ENCODE measurements around the gene EPHB4.
"Not testable (repeated sequence)": the region's sequence is repeated elsewhere in the genome, so short reads cannot be mapped to it uniquely, and the experiment has no call there.

The EPHB4 gene

GRCh38 chr7:100827330-100828226, at the start of gene EPHB4:
Gene EPHB4, minus strand, starts transcription at chr7:100827523. Its CDS starts 493 bp downstream, at chr7:100827030.
- peak; percentile 93 for DNase-seq (ENCODE audit: low spot score)

- peak; percentile 55 for DNase-seq (ENCODE audit: low spot score)
Observed at GRCh38 chr7:100875356-100875751, 48.0 kb upstream of the EPHB4 start.

GRCh38 chr7:100874577-100875355, 47.4 kb upstream of the EPHB4 start, which contains the start of gene SRRT:
Gene SRRT, plus strand, starts transcription at chr7:100875103. Its CDS starts 488 bp downstream, at chr7:100875591.
- DNase-seq (ENCODE audit: low spot score): peak; percentile 99

GRCh38 chr7:100874300-100874576, 46.9 kb upstream of the EPHB4 start:
- DNase-seq (ENCODE audit: low spot score): peak; percentile 51

- no peak for DNase-seq (ENCODE audit: low spot score)
Observed at GRCh38 chr7:100873599-100874299, 46.4 kb upstream of the EPHB4 start.

- DNase-seq (ENCODE audit: low spot score): peak; percentile 53
Observed at GRCh38 chr7:100867776-100868485, 40.6 kb upstream of the EPHB4 start.

- DNase-seq (ENCODE audit: low spot score): peak; percentile 96
Observed at GRCh38 chr7:100867040-100867775, 39.9 kb upstream of the EPHB4 start, which contains the start of gene TRIP6. Gene TRIP6, plus strand, starts transcription at chr7:100867387. Its CDS starts 111 bp downstream, at chr7:100867498.

GRCh38 chr7:100866729-100867039, 39.4 kb upstream of the EPHB4 start:
- DNase-seq (ENCODE audit: low spot score): no peak

GRCh38 chr7:100865938-100866728, 38.8 kb upstream of the EPHB4 start:
- DNase-seq (ENCODE audit: low spot score): no peak

- no peak for DNase-seq (ENCODE audit: low spot score)
Observed at GRCh38 chr7:100865372-100865911, 38.1 kb upstream of the EPHB4 start.

GRCh38 chr7:100864263-100864845, 37.0 kb upstream of the EPHB4 start:
- no peak for DNase-seq (ENCODE audit: low spot score)

- DNase-seq (ENCODE audit: low spot score): no peak
Observed at GRCh38 chr7:100863406-100863950, 36.2 kb upstream of the EPHB4 start.

- no peak for DNase-seq (ENCODE audit: low spot score)
Observed at GRCh38 chr7:100861616-100861985, 34.3 kb upstream of the EPHB4 start.

- no peak for DNase-seq (ENCODE audit: low spot score)
Observed at GRCh38 chr7:100860702-100861615, 33.6 kb upstream of the EPHB4 start.

- DNase-seq (ENCODE audit: low spot score): no peak
Observed at GRCh38 chr7:100859856-100860255, 32.5 kb upstream of the EPHB4 start.

- no peak for DNase-seq (ENCODE audit: low spot score)
Observed at GRCh38 chr7:100856871-100857282, 29.6 kb upstream of the EPHB4 start.

GRCh38 chr7:100855515-100855914, 28.2 kb upstream of the EPHB4 start:
- no peak for DNase-seq (ENCODE audit: low spot score)

GRCh38 chr7:100854899-100855298, 27.6 kb upstream of the EPHB4 start:
- DNase-seq (ENCODE audit: low spot score): not testable (repeated sequence)
